Bronchial epithelial cell (primary cell): ENCODE results near the gene ZNF239. TPM values are rescaled to one million over a fixed set of nuclear protein-coding genes. Genes with fewer than 3 reads are reported as not detected.

ENCODE experiments used
- DNase-seq: peaks from one replicate; pipeline ENCODE4 v3.0.0-alpha.2; 2010; ENCODE audit warnings: low read depth
- FAIRE-seq: peaks from 2 replicates; lab custom pipeline; 2011; peaks lifted over from hg19 to GRCh38; lab: Jason Lieb, UNC
- H3K27me3 ChIP-seq: 2 replicates; pipeline ENCODE4 v1.5.1; 2011; ENCODE audit warnings: low read length; ENCODE audit not compliant: control insufficient read depth, insufficient read depth
- H3K36me3 ChIP-seq: 2 replicates; pipeline ENCODE4 v1.5.1; 2011; ENCODE audit warnings: low read length; ENCODE audit not compliant: control insufficient read depth, insufficient read depth
- H3K4me3 ChIP-seq: 2 replicates; pipeline ENCODE4 v1.5.1; 2011; ENCODE audit warnings: mild to moderate bottlenecking, low read depth, low read length, control low read depth
- total RNA-seq: library from RNA; depleted of rRNA; stranded (reverse); fragments of >200 nt; gene quantifications from 2 replicates; pipeline ENCODE4 v1.2.1, GENCODE V29; 2014
- TF ChIP-seq, protein P1 (sequence below): IDR thresholded peaks from 2 replicates; pipeline ENCODE4 v1.5.1; 2011; ENCODE audit warnings: mild to moderate bottlenecking, moderate library complexity, low read length, control low read depth, inconsistent platforms; ENCODE audit not compliant: insufficient read depth, severe bottlenecking

ZNF239 gene
- total RNA-seq, 1 donor from 2014 or later, result 2.6 TPM

DNA sequence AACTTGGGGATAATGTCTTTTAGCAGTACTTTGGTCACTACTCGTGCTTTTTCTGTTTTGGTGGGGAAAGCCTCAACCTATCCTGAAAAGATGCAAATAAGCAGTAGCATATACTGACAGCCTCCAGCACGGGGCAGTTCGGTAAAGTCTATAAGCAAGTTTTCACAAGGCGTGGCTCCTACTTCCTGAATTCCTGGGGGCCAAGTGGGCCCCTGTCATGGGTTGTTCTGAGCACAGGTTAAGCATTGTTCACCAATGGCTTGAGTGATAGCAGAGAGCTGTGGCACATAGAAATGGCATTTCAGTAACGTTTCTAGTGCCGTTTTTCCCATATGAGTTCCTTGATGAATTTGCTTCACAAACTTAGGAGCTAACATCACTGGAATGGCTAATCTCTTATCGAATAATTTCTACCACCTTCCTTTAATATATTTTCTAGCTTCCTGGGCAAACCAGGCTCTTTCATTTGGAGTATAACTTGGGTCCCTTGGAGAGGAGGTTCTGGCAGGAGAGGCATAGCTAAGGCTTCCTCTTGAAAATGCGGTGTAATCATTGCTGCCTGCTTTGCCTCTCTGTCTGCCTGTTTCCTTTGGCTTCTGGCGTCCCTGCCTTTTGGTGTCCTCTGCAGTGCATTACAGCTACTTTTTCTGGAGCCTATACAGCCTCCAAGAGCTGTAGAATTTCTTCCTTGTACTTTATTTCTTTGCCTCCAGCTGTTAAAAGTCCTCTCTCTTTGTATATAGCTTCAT lies 11.7 kb upstream of the ZNF239 start:
- no peak for DNase-seq
- no peaks in the 10 kb centered on the region for H3K27me3 ChIP-seq
- FAIRE-seq, result no peak

DNA sequence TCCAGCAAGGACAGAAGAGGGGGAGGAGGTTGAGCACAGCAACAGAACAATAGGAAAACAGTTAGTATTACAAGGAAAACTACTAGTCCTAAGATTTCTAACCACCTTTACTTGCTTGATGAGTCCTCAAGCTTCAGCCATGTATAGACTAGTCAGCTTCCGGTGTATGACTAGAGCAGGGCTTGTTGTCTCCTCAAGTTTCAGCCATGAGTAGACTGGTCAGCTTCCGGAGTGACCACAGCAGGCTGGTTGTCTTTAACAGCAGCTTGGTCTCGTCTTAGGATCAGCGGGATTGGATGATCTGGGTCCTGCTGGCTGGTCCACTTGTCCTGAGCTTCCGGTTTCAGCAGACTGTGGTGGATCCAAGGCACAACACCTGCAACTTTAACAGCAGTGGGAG lies 10.6 kb upstream of the ZNF239 start:
- FAIRE-seq (no peak), DNase-seq (no peak)
- TF ChIP-seq, protein P1, sequence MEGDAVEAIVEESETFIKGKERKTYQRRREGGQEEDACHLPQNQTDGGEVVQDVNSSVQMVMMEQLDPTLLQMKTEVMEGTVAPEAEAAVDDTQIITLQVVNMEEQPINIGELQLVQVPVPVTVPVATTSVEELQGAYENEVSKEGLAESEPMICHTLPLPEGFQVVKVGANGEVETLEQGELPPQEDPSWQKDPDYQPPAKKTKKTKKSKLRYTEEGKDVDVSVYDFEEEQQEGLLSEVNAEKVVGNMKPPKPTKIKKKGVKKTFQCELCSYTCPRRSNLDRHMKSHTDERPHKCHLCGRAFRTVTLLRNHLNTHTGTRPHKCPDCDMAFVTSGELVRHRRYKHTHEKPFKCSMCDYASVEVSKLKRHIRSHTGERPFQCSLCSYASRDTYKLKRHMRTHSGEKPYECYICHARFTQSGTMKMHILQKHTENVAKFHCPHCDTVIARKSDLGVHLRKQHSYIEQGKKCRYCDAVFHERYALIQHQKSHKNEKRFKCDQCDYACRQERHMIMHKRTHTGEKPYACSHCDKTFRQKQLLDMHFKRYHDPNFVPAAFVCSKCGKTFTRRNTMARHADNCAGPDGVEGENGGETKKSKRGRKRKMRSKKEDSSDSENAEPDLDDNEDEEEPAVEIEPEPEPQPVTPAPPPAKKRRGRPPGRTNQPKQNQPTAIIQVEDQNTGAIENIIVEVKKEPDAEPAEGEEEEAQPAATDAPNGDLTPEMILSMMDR, result no peak
- H3K27me3 ChIP-seq, result no peaks in the 10 kb centered on the region
- H3K4me3 ChIP-seq, result no peak overlapping the region
- no peaks in the 10 kb centered on the region for H3K36me3 ChIP-seq

More for the DNA sequence above, 11.7 kb upstream of the ZNF239 start:
- TF ChIP-seq, protein P1, result no peak
- no peaks in the 10 kb centered on the region for H3K36me3 ChIP-seq
- no peak overlapping the region for H3K4me3 ChIP-seq

DNA sequence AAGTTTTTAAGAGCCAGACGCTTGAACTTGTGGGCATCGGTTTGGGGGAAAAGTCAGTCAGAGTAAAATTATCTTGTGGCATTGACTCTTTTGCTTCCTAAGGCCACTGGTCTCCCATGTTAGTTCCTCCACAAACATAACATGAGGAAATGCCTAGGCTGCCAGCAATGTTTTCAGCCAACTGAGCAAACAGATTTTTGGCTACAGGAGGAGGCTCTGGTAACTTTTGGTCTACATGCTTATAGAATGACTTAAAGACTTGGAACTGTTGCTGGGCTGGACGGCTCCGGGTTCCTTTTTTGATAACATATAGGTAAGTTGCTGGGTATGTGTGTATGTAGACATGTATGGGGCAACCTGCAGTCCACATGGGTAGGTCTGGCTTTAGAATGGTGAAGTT lies 9.6 kb upstream of the ZNF239 start:
- FAIRE-seq (no peak), DNase-seq (no peak)
- Histone ChIP-seq H3K36me3 (no peaks in the 10 kb centered on the region), H3K27me3 (no peaks in the 10 kb centered on the region), H3K4me3 (no peak overlapping the region)
- TF ChIP-seq, protein P1, result no peak

DNA sequence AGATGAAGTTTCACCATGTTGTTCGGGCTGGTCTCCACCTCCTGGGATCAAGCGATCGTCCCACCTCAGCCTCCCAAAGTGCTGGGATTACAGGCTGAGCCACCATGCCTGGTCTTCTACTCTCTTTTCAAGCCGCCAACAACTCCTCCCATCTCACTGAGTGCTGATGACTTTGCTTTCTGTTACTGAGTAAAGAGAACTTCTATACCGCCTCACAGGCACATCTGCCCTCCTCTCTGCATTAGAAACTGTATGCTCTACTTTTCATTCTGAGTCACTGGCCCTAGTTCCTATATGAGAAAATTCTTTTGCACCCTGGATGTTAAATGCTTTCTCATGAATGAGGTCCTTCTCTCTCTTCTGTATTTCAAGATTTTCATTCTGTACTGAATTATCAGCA lies 2.2 kb upstream of the ZNF239 start:
- FAIRE-seq, result no peak
- Histone ChIP-seq H3K36me3 (no peaks in the 10 kb centered on the region), H3K4me3 (no peak overlapping the region), H3K27me3 (no peaks in the 10 kb centered on the region)
- DNase-seq, result no peak
- TF ChIP-seq, protein P1, result no peak

DNA sequence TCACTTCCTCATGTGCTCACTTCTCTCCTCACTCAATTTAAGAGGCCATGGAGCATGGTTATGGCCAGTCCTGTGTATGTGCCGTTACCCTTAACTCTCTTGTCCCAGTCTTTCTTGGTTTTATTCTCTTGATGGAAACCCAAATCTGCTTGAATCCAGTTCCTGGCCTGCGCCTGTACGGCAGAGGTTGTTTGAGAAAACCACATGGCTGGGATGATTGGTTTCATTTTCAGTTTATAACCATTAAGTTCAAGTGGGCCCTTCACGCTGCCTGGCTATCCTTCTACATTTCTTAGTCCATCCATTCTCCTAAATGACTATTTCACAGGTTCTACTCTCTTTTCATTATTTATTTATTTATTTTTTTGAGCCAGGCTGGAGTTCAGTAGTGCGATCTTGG lies 1.6 kb upstream of the ZNF239 start:
- H3K36me3 ChIP-seq, result no peaks in the 10 kb centered on the region
- no peaks in the 10 kb centered on the region for H3K27me3 ChIP-seq
- DNase-seq (no peak), FAIRE-seq (no peak)
- no peak overlapping the region for H3K4me3 ChIP-seq
- TF ChIP-seq, protein P1, result no peak

DNA sequence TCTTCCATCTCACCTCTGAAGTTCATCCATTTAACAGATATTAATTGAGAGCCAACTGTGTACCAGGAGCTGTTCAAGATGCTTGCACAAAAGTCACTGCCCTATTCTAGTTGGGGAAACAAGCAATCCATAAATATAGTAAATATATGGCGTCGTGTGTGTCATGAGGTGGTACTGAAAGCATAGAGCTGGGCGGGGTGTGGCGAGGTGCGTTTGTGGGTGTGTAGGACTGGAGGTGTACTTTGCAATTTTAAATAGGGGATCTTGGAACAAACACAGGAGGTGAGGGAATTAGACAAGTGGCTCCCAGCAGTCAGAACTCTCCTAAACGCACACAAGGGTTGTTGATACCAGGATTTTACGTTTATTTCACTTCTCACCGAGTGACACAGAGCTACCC lies 490 bp upstream of the ZNF239 start:
- no peak for FAIRE-seq

More for the DNA sequence above, 490 bp upstream of the ZNF239 start:
- TF ChIP-seq, protein P1, result no peak
- no peak for DNase-seq
- H3K36me3 ChIP-seq, result no peaks in the 10 kb centered on the region
- no peak overlapping the region for H3K4me3 ChIP-seq
- H3K27me3 ChIP-seq, result no peaks in the 10 kb centered on the region
